Brain microvascular endothelial cell (primary cell): ENCODE results near the gene ARIH2.

Experiments
- DNase-seq: peaks from one replicate; pipeline ENCODE4 v3.0.0-alpha.2; 2020
- H3K27ac ChIP-seq: fragments of 250-450 bp; sonication (Bioruptor Pico); 2 replicates; pipeline ENCODE4 v1.5.1; 2020; ENCODE audit warnings: mild to moderate bottlenecking, moderate library complexity
- H3K27me3 ChIP-seq: fragments of 250-450 bp; sonication (Bioruptor Pico); replicated peaks from 2 replicates; pipeline ENCODE4 v1.5.1; 2020; ENCODE audit warnings: mild to moderate bottlenecking
- H3K36me3 ChIP-seq: fragments of 250-450 bp; sonication (Bioruptor Pico); replicated peaks from 2 replicates; pipeline ENCODE4 v1.5.1; 2020; ENCODE audit warnings: mild to moderate bottlenecking
- H3K4me3 ChIP-seq: 2 replicates; pipeline ENCODE4 v1.5.1; 2011; ENCODE audit warnings: low read depth, mild to moderate bottlenecking, control low read depth, low read length, moderate library complexity
- CTCF ChIP-seq: IDR thresholded peaks from 2 replicates; pipeline ENCODE4 v1.5.1; 2011; ENCODE audit warnings: low read depth, mild to moderate bottlenecking, moderate library complexity, low read length, control low read depth, inconsistent platforms; ENCODE audit errors: missing control alignments
- in situ Hi-C: cut with HindIII; loops from 2 replicates; pipeline ENCODE4 v1.10.0; 2017; ENCODE audit warnings: low sequenced_read_pairs, low pct_ligation_motif_present

ARIH2 gene

DNA sequence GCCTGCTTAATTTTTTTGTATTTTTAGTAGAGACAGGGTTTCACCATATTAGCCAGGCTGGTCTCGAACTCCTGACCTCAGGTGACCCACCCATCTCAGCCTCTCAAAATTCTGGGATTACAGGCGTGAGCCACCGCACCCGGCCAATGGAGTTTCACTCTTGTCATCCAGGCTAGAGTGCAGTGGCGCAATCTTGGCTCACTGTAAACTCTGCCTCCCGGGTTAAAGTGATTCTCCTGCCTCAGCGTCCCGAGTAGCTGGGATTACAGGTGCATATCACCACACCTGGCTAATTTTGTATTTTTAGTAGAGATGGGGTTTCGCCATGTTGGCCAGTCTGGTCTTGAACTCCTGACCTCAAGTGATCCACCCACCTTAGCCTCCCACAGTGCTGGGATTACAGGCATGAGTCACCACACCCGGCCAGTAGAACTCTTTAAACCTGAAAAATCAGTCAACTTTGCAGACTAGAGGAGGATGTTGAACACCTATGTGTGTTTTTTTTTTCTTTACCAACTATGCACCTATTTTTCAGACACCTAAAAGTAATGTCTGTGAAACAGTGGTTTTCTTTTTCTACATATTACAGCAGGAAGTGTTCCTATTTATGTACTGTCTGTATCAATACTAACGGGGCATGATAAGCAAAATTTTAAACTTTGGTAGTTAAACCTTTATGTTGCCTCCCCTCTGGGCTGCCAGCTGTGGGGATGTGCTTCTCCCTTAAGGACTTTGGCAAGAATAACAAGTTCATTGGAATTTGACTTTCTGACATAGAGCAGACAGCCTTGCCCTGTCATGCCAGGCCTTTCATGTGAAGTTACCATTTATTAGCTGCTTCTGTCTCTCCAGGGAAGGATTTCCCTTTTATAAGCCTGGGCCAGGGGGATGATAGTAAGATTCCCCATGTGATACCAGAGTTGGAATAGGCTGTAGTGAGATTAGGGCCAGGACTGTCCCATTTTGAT is 8.1 kb downstream of the ARIH2 start:
- peak; percentile 22 for DNase-seq
- Histone ChIP-seq H3K27me3 (no peaks in the 10 kb centered on the region), H3K36me3 (peaks cover 25% of the 10 kb centered on the region), H3K27ac (peak overlapping the region; percentile 17), H3K4me3 (no peak overlapping the region)
- in situ Hi-C loops, result no loop called here
- TF ChIP-seq CTCF, result no peak

GRCh38 chr3:48927928-48928327 is 9.3 kb downstream of the ARIH2 start:
- no peak for TF ChIP-seq CTCF
- in situ Hi-C loops, result no loop called here
- Histone ChIP-seq H3K36me3 (peaks cover 25% of the 10 kb centered on the region), H3K27me3 (no peaks in the 10 kb centered on the region), H3K27ac (no peak overlapping the region), H3K4me3 (no peak overlapping the region)
- no peak for DNase-seq

DNA sequence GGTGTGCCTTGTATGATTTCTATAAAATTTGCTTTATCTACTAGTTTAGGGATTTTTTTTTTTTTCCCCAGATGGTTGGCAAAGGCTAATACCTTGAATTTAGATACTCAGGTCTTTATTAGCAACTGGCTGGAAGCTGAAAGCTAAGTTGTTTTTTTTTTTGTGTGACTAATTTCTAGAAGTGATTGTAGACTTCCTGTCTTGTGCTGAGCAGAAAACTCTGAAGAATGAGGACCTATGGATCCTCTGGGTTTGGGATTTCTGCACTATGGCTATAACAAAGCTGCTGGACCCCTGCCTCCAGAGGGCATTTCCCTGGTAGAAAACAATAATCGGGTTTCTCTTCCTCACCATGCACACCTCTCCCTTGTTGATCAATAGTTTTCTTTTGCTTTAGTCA is 10.0 kb downstream of the ARIH2 start:
- no peak overlapping the region for H3K27ac ChIP-seq
- no peak overlapping the region for H3K4me3 ChIP-seq
- in situ Hi-C loops, result no loop called here
- no peak for DNase-seq
- no peak for TF ChIP-seq CTCF
- peaks cover 25% of the 10 kb centered on the region for H3K36me3 ChIP-seq
- no peaks in the 10 kb centered on the region for H3K27me3 ChIP-seq

DNA sequence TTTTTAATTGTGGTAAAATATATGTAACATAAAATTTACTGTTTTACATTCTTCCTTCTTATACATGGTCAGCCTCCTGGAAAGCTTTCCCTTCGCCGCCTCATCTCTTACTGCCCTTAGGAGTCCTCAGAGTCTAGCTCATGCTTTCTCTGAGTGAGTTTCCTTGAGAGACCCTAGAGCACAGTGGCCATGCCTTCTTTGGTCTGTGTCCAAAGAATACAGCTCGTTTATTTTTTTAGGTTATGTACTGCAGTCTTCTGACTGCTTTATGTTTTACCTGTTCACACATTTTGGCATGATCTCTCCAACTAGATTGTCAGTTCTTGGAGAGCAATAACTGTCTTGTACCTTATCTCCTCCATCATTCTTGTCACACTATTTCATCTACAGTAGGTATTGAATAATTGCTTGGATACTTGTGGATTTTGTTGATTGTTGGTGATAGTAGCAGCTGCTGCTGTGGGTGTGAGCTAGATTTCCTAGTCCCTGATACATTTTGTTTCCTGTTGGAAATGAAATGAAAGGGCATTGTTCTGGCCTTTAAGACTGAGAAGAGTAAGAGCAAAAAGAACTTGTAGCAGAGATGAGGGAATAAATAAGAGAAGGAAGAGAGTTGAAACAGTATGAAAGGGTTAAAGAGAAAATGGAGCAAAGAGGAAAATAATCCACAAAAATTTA is 10.9 kb downstream of the ARIH2 start:
- no peak for TF ChIP-seq CTCF
- Histone ChIP-seq H3K4me3 (no peak overlapping the region), H3K36me3 (peaks cover 22% of the 10 kb centered on the region), H3K27ac (no peak overlapping the region), H3K27me3 (no peaks in the 10 kb centered on the region)
- in situ Hi-C loops, result no loop called here
- peak; percentile 22 for DNase-seq

GRCh38 chr3:48930590-48930989 is 11.9 kb downstream of the ARIH2 start:
- no peak overlapping the region for H3K4me3 ChIP-seq
- H3K36me3 ChIP-seq, result peaks cover 22% of the 10 kb centered on the region
- no peak for DNase-seq
- TF ChIP-seq CTCF, result no peak
- H3K27me3 ChIP-seq, result no peaks in the 10 kb centered on the region
- no peak overlapping the region for H3K27ac ChIP-seq
- in situ Hi-C loops, result no loop called here
